ENCODE results near the gene FER1L5. TPM values are rescaled to one million over a fixed set of nuclear protein-coding genes. Genes with fewer than 3 reads are reported as not detected.

The FER1L5 gene
- total RNA-seq, 1 donor from 2014 or later: 0.75 TPM

- DNase-seq (ENCODE audit: extremely low spot score, unreplicated experiment): no peak
- Mint-ChIP-seq H3K27me3 (no peaks in the 10 kb centered on the region), H3K27ac (no peak overlapping the region), H3K4me1 (ENCODE audit: unreplicated experiment) (peaks cover 33% of the 10 kb centered on the region), H3K4me3 (no peak overlapping the region), H3K9me3 (no peaks in the 10 kb centered on the region), H3K36me3 (peaks cover 41% of the 10 kb centered on the region)
- TF ChIP-seq CTCF (conservative IDR thresholded peaks at IDR 0.05): no peak
Observed at GRCh38 chr2:96734880-96735583, 92.5 kb downstream of the FER1L5 start.

- DNase-seq (ENCODE audit: extremely low spot score, unreplicated experiment): no peak
- peaks cover 30% of the 10 kb centered on the region for H3K36me3 Mint-ChIP-seq
- H3K4me1 Mint-ChIP-seq (ENCODE audit: unreplicated experiment): peaks cover 38% of the 10 kb centered on the region
- no peak overlapping the region for H3K27ac Mint-ChIP-seq
- no peaks in the 10 kb centered on the region for H3K9me3 Mint-ChIP-seq
- H3K27me3 Mint-ChIP-seq: no peaks in the 10 kb centered on the region
- TF ChIP-seq CTCF (conservative IDR thresholded peaks at IDR 0.05): no peak
- no peak overlapping the region for H3K4me3 Mint-ChIP-seq
Observed at GRCh38 chr2:96737251-96737650, 94.7 kb downstream of the FER1L5 start.

- no peaks in the 10 kb centered on the region for H3K27me3 Mint-ChIP-seq
- peak overlapping the region; percentile 68 for H3K4me3 Mint-ChIP-seq
- H3K4me1 Mint-ChIP-seq (ENCODE audit: unreplicated experiment): peaks cover 38% of the 10 kb centered on the region
- no peak for TF ChIP-seq CTCF (conservative IDR thresholded peaks at IDR 0.05)
- H3K9me3 Mint-ChIP-seq: no peaks in the 10 kb centered on the region
- H3K27ac Mint-ChIP-seq: no peak overlapping the region
- H3K36me3 Mint-ChIP-seq: peaks cover 30% of the 10 kb centered on the region
- no peak for DNase-seq (ENCODE audit: extremely low spot score, unreplicated experiment)
Observed at GRCh38 chr2:96737831-96738230, 95.3 kb downstream of the FER1L5 start.

- H3K4me1 Mint-ChIP-seq (ENCODE audit: unreplicated experiment): peaks cover 38% of the 10 kb centered on the region
- DNase-seq (ENCODE audit: extremely low spot score, unreplicated experiment): no peak
- TF ChIP-seq CTCF (conservative IDR thresholded peaks at IDR 0.05): no peak
- peak overlapping the region; percentile 97 for H3K4me3 Mint-ChIP-seq
- H3K36me3 Mint-ChIP-seq: peaks cover 23% of the 10 kb centered on the region
- H3K27me3 Mint-ChIP-seq: no peaks in the 10 kb centered on the region
- peak overlapping the region; percentile 95 for H3K27ac Mint-ChIP-seq
- H3K9me3 Mint-ChIP-seq: no peaks in the 10 kb centered on the region
Observed at GRCh38 chr2:96739076-96739632, 96.6 kb downstream of the FER1L5 start.

GRCh38 chr2:96739633-96740428 is 97.3 kb downstream of the FER1L5 start, which contains the start of gene LMAN2L:
TSS of gene LMAN2L (minus strand) at chr2:96740064. CDS start at chr2:96740040, 24 bp downstream.
- no peak for TF ChIP-seq CTCF (conservative IDR thresholded peaks at IDR 0.05)
- Mint-ChIP-seq H3K36me3 (peaks cover 17% of the 10 kb centered on the region), H3K27ac (peak within 1 kb of the TSS; percentile 95), H3K9me3 (no peaks in the 10 kb centered on the region), H3K27me3 (no peaks in the 10 kb centered on the region), H3K4me3 (peak within 1 kb of the TSS; percentile 97), H3K4me1 (ENCODE audit: unreplicated experiment) (peaks cover 34% of the 10 kb centered on the region)
- peak; percentile 93 for DNase-seq (ENCODE audit: extremely low spot score, unreplicated experiment)

Measured in type B pancreatic cell (in vitro differentiated cells).